Iris pigment epithelial cell (primary cell): ENCODE data around the gene EME1.
A peak's percentile ranks its signal among the peaks of the same experiment; 100 is the strongest.

Source experiments
- DNase-seq: peaks from one replicate; pipeline ENCODE4 v3.0.0-alpha.2; 2011; ENCODE audit warnings: low read depth

The EME1 gene

DNA sequence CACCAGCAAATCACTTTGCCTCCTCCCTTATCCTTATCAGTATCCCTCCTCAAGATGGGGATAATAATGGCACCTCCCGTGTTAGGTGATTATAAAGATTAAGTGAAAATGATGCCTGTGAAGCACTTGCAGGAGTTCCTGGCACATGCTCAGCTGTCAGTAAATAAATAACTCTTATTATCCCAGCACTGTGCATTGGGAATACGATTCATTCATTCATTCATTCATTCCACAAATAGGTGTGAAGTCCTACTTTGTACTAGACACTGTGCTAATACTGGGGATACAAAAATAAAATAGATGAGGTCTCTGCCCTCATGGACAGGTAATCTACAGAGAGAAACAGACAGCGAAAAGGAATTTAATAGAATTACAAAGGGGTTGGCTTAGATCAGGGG is 25.1 kb upstream of the EME1 start:
- DNase-seq = no peak

DNA sequence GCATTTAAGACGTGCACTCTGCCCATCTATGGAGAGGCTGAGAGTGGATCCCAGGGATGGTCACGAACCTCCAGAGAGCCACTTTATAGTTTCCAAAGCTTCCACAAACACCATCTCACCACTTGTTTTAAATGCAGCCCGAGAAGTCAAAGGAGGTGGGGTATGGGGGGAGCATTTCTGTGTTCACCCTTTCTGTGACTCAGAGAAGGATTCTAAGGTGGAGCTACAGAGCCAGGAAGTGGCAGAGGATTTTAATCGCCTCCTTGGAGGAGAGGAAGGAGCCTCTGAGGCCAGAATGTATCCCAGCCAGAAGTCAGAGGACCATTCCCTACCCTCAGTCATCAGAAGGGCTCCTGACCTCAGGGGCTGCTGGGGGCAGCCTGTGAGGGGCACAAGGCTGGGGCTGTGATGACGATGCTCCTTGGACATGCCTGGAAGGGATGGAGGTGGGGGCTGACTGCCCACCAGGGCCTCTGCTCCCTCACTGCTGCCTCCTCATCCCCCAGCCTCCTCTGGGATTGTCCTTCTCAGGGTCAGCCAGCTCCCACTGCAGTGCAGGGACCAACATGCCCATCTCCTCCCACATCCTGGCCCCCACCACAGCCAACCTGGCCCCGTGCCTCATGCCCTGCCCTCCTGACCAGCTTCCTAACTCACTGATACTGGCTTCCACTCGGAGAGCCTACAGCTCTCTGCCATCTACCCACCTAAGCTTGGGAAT is 24.3 kb upstream of the EME1 start:
- peak; percentile 54 for DNase-seq

DNA sequence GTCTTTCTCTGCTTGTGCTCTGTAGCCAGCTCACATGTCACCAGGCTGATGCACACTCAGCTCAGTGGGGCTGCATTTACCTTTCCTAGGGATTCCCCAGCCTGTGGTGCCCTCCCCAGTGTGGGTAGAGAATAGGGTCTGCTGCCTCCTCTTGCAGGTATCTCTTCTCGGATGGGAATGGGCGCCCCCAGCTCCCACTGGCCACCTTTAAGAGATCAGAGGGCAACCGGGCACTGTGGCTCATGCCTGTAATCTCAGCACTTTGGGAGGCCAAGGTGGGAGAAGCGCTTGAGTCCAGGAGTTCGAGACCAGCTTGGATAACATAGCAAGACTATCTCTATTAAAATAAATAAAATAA is 23.8 kb upstream of the EME1 start:
- no peak for DNase-seq

DNA sequence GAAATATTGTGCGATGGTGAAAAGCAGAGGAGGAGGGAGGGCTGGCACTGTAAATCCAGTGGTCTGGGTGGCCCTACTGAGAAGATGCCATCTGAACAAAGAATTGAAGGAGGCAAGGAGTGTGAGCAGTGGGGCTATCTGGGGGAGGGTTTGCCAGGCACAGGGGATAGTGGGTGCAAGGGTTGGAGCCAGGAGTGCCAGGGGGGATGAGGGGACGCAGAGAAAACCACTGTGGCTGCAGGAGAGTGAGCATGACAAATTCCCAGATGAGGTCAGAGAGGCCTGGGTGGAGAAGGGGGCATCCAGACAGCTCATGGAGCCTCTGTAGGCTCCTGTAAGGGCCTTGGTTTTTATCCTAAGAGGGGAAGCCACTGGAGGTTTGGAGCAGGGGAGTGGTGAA is 22.3 kb upstream of the EME1 start:
- no peak for DNase-seq

DNA sequence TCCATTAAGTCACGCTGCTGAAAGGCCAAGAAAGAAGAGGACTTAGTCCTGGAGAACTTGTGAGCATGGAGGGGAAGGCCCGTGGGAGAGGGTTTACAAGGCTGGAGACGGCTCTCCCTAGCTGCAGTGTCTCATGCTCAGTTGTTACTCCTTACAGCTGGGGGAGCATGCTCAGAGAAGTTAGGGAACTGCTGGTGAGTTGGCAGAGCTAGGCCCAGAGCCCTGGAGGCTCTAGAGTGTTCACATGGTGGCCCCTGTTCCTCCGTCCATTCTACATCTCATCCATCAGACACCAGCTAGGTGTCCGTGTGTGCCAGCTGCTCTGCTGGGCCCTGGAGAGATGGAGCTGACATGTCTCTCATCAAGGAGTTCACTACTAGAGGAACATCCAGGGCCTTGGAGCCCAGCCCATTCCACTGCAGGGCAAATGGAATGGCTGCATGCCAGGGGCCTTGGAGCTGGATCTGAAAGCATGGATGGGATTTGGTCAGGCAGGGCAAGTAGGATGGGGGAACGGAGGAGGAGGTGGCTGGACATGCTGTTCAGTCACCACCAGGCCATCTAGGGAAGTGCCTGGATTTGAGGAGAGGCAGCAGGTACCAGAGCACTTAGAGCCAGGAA is 20.8 kb upstream of the EME1 start:
- no peak for DNase-seq

DNA sequence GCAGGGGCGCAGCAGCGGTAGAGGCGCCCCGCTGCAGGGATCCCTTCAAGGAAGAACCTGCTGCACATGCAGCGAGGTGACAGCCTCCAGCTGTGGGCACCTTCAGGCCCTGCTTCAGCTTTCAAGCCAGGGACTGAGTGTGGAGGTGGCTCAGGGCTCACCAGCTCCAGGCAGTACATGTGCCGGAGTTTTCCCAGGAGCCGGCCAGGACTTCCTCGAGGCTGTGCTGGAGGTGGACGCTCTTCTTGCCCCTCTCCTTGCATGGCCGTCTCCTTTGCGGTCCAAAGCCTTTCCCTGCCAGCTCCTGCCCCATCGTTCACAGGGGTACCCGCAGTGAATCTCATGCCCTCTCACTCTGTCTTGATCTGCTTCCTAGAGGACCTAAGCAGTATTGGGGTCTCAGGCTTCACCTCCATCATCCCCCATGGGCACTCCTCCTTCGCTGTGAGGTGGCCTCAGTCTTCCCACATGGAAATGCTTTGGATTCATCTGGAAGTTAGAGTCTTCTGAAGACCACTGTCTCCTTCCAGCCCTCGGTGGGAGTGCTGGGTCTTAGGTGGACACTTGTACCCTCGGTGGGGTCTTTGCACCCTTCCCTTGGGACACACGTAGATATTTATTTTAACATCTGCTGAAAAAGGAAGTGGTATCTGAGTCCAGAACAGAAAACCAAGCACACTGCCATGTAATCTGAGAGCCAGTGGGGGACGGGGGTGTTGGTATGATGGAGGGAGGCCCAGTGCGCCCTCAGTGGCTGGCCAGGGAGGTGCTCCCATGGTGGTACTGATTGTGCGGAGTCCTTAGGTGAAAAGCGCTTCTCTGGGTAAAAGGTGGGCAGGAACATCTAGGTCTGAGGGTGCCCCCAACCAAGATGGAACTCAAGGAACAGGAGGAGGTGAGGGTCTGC is 20.1 kb upstream of the EME1 start:
- DNase-seq = no peak

DNA sequence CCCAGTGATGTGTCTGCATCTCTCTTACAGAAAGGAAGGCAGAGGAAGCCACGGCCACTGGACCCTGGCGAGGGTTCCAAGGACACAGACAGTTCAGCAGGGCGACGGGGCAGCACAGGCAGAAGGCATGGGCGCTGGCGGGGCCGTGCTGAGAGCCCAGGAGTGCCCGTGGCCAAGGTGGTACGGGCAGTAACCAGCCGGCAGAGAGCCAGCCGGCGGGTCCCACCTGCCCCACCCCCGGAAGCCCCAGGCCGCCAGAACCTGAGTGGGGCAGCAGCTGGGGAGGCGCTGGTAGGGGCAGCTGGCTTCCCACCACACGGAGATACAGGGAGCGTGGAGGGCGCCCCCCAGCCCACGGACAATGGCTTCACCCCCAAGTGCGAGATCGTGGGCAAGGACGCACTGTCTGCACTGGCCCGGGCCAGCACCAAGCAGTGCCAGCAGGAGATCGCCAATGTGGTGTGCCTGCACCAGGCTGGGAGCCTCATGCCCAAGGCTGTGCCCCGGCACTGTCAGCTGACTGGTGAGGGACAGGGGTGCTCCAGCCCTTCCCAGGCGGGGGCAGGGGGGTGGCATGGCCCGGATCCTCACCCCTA is 19.3 kb upstream of the EME1 start:
- no peak for DNase-seq

DNA sequence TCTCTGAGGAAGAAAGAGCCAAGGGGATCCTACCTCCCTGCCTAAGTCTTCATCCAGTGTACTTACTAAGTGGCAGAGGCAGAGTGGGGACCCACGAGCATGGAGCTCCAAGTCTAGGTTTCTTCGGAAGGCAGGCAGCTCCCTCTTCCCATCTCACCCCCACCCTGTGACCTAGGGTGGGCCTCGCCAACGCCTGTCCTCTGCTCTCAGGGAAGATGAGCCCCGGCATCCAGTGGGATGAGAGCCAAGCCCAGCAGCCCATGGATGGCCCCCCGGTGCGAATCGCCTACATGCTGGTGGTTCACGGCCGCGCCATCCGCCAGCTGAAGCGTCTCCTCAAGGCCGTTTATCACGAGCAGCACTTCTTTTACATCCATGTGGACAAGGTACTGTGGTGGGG is 18.8 kb upstream of the EME1 start:
- no peak for DNase-seq

DNA sequence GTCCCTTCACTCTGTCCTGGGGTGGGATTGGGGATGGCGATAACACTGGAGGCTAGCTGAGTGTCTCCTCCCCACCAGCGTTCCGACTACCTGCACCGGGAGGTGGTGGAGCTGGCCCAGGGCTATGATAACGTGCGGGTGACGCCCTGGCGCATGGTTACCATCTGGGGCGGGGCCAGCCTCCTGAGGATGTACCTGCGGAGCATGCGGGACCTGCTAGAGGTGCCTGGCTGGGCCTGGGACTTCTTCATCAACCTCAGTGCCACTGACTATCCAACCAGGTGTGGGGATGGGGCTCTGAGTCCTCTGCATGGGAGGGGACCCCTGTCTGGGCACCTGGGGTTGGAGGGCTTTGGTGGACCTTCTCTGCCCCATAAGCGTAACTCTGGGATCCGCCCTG is 18.3 kb upstream of the EME1 start:
- DNase-seq = no peak

DNA sequence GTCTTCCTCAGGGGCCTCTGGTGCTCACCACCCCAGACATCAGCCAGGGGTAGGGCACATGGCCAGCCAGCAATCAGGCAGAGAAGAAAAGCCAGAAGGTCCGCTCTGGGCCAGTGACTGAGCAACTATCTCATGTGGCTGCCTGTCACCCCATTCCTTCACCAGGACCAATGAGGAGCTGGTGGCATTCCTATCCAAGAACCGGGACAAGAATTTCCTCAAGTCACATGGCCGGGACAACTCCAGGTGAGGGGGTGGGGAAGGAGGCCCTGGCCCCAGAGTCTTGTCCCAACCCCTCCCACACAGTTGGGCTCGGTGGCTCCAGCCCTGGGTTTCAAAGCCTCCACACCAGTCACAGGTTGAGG is 17.7 kb upstream of the EME1 start:
- no peak for DNase-seq

DNA sequence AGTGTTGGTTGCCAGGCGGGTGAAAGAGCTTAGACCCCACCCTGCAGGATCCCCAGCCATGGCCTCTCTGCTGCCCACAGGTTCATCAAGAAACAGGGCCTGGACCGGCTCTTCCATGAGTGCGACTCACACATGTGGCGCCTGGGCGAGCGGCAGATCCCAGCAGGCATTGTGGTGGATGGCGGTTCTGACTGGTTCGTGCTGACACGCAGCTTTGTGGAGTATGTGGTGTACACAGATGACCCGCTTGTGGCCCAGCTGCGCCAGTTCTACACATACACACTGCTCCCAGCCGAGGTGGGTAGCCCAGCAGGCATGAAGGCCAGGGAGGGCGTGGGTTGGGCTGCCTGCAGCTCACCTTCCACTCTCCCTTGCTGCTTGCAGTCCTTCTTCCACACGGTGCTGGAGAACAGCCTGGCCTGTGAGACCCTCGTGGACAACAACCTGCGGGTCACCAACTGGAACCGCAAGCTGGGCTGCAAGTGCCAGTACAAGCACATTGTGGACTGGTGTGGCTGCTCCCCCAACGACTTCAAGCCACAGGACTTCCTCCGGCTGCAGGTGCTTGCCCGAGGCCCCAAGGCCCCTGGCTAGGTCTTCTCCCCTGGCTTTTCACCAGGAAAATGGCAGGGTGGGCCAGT is 17.2 kb upstream of the EME1 start:
- DNase-seq = no peak

DNA sequence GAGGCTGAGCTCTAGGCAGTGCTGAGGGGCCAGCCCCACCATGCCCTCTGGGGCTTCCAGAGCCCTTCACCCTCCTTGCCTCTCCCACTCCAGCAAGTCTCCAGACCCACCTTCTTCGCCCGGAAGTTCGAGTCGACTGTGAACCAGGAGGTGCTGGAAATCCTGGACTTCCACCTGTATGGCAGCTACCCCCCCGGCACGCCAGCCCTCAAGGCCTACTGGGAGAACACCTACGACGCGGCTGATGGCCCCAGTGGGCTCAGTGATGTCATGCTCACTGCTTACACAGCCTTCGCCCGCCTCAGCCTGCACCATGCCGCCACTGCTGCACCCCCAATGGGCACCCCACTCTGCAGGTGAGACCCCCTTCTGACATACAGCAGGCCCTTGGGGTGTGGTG is 16.6 kb upstream of the EME1 start:
- no peak for DNase-seq

DNA sequence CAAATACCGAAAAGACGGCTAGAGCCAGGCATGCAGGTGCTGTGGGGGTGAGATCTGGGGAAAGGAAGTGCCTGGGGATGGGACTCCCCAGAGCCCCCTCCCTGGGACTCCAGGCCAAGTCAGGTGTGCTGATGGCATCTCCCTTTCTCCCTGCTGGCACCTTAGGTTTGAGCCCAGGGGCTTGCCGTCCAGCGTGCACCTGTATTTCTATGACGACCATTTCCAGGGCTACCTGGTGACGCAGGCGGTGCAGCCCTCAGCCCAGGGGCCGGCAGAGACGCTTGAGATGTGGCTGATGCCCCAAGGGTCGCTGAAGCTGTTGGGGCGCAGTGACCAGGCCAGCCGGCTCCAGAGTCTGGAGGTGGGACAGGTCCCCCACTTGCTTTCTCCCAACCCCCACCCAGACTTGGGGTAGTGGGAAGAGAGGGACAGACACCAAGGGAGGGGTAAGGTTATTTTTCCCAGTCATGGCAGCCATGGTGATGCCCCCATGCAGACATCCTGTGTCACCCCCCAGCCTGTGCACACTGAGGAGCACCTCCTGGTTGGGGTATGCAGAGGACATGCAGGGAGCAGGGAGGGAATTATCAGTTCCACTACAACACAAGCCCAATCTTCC is 16.0 kb upstream of the EME1 start:
- no peak for DNase-seq

DNA sequence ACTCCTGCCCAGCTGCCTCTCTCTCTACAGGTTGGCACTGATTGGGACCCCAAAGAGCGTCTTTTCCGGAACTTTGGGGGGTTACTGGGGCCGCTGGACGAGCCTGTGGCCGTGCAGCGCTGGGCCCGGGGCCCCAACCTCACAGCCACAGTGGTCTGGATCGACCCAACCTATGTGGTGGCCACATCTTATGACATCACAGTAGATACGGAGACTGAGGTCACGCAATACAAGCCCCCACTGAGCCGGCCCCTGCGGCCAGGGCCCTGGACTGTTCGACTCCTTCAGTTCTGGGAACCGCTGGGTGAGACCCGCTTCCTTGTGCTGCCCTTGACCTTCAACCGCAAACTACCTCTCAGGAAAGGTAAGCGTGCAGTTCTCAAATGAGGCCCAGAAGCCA is 14.9 kb upstream of the EME1 start:
- DNase-seq = no peak

DNA sequence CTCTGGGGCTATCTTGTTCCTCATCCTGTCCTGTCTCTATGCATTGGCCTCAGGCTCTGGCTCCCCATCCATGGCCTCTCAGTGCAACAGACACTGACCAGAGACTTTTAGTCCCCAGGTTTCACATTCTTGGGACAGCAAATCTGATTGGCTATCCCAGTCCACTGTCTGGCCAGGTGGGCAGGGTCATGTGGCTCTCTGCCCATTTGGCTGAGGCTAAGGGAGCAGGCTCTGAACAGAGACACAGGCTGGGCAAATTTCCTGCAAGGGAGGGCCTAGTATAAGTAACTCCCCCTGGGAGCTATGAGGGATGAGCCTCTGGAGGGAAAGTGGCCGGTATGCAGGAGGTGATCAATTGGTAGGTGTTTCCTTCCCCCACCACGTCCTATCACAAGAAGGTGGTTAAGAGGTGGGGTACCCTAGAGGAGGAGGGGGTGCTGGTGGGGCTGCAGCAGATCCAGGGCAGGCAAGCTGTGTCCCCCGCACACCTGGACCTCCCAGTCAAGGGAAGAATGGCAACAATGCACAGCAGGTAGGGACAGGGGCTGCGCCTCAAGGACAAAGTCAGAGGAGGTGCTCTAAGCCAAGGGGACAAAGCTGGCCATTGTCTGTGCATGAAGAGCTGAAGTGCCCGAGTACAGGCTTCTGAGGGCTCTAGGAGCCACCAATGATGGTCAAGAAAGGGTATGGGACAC is 13.9 kb upstream of the EME1 start:
- DNase-seq = no peak

DNA sequence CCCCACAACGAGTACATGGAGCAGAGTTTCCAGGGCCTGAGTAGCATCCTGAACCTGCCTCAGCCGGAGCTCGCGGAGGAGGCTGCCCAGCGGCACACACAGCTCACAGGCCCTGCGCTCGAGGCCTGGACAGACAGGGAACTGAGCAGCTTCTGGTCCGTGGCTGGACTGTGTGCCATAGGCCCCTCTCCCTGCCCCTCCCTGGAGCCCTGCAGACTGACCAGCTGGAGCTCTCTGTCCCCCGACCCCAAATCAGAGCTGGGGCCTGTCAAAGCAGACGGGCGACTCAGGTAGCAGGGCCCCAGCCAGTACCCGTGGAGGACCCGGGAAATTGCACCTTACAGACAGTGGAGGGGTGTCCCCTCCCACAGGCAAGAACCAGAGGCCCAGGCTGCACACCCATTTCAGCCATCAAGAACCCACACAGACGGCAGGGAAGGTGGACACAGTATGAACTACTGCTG is 13.0 kb upstream of the EME1 start:
- no peak for DNase-seq

DNA sequence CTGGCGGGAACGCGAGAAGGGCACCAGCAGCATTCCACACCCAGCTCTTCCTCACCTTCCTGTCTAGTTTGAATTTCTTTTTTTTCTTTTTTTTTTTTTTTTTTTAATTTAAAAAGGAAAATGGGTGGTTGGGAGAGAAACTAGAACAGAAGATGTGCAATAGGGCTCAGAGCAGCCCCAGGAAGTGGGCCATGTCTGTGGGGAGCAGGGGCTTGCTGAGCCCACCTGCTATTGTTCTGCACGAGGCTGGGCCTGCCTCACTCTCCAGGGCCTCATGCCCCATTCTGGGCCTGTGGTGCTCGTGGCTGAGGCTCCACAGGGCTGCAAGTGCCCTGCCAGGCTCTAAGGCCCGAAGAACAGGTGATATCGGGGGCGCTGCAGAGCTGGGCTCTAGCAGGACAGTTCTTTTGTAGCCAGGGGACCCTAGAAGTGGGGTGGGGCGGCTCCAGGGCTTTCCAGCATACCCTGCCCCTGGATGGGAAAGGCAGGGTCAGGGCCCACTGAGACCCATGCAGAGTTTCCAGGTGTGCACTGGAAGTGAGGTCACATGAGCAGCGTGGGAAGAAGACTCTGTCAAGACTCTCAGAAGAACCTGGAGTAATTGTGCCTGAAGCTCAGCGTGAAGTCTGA is 12.4 kb upstream of the EME1 start:
- no peak for DNase-seq

DNA sequence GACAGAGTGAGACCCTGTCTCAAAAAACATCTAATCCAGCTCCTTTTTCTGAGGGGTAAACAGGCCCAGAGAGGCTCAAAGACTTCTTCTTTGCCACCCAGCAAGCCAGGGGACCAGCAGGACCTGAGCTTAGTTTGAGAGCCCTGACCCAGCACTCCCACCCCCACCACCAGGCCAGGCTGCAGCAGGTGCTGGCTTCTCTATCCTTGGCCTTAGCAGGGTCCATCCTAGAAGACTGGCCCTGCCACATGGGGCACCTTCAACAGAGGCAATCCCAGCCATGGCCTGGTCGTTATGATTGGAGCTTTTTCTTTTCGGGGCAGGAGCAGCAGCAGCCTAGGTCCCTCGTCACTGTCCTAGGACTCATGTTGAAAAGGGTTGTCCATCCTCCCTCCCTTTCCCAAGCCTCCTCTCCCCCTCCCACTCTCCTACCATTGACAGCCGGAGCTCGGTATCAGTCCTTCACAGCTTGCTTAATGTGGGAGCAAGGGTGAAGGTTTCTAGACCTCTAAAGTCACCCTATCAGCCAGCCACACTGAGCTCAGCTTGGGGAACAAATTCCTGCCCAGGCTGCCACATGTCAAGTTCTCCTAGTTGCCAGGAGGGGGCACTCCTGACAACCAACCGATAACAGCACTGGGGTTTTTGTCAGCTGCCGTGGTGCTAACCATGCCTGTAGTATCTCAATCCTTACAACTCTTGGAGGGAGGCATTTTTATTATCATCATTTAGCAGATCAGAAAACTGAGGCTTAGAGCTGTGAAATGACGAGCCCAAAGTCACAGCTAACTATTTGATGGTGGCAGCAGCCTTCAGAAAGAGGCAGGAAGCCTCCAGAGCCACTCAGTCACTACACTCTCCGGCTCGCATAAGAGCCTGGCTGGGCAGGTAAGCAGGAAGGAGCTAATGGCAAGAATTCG is 11.2 kb upstream of the EME1 start:
- DNase-seq = peak; percentile 80

DNA sequence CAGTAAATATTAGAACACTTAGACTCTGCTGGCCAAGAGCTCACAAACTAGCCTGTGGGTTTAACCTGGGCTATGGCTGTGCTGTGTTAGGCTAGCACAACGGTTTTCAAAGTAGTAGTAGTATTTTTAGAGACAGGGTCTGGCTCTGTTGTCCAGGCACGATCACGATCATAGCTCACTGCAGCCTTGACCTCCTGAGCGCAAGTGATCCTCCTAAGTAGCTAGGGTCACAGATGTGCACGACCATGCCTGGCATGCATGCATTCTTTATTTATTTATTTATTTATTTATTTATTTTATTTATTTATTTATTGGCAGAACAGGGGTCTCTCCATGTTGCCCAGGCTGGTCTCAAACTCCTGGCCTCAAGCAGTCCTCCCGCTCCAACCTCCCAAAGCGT is 10.4 kb upstream of the EME1 start:
- no peak for DNase-seq
